OCI-M2 (cell line): ENCODE data around the gene SLC9A9.
"Not testable (repeated sequence)": the region's sequence is repeated elsewhere in the genome, so short reads cannot be mapped to it uniquely, and the experiment has no call there.

Experiments
- DNase-seq: peaks from one replicate; lab custom pipeline; 2025; ENCODE audit not compliant: unreplicated experiment; lab: John Stamatoyannopoulos, UW

The SLC9A9 gene

DNA sequence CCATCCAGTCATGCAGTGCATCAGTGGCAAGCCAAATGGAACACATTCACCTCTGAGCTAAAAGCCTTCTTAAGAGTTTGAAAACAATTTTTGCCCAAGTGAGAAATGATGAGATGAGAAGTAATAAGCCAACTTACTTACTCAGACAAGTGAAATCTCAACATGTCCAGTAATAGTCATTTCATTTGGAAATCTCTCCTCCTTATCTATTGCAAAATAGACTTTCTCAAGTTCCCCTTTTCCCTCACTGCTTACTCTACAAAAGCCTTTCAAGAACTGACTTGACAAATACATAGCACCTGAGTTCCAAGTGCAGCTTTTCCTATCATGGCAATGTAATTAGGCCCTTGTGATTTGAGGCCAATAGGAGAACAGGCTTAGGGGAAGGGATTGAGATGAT lies 282.3 kb downstream of the SLC9A9 start:
- no peak for DNase-seq

- DNase-seq: no peak
These were observed 284.5 kb downstream of the SLC9A9 start for GRCh38 chr3:143563786-143564185.

- no peak for DNase-seq
These were observed 285.5 kb downstream of the SLC9A9 start for GRCh38 chr3:143562789-143563188.

DNA sequence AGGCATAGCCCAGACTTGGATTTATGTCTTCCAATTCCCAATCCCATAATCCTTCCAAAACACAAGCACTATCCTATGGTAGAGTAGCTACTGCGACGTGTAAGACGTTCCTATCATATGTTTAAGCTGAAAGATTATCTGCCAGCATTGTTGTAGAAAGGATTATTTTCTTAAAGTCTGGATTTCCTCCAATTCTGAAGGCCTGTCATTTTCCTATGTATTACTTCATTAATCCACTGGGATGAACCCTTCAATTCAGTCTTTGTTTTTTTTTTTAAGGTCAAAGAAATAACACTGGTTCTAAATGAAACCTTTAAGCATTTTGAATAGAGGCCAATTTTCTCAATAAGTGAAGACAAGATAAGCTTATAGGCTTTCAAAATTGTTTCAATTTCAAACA lies 289.0 kb downstream of the SLC9A9 start:
- DNase-seq: no peak

- no peak for DNase-seq
These were observed 295.4 kb downstream of the SLC9A9 start for GRCh38 chr3:143552851-143553250.

GRCh38 chr3:143551761-143552160 lies 296.5 kb downstream of the SLC9A9 start:
- no peak for DNase-seq

DNA sequence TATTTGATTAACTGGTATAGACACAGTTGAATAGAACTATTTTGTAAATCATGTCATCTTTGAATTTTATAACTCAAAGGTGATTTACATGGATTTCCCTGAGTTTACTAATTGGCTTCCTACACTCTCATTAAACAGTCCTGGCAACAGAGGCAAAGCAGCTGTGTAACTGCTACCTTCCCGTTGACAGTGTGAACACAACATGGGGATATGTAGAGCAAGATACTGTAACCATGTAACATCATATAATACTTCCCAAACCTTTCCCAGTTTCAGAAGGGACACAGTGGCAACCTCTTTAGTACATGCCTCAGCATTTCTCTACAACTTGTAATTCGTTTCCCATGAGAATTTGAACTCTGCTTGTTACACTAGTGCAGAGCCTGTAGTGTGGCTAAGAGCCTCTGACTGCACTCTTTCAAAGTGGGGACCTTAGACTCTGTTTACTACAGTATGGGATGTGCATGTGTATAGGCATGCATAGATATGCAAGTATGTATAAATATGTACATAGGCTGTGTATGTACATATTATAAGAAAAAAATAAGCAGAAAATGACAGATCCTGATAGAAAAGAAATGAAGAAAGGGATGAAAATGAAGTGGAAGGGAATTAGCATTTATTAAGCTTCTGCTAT lies 299.3 kb downstream of the SLC9A9 start:
- no peak for DNase-seq

GRCh38 chr3:143548393-143548792 lies 299.9 kb downstream of the SLC9A9 start:
- no peak for DNase-seq

GRCh38 chr3:143538577-143538981 lies 309.7 kb downstream of the SLC9A9 start:
- no peak for DNase-seq

- no peak for DNase-seq
These were observed 310.2 kb downstream of the SLC9A9 start for GRCh38 chr3:143538061-143538460.

- no peak for DNase-seq
These were observed 311.3 kb downstream of the SLC9A9 start for GRCh38 chr3:143536817-143537535.

DNA sequence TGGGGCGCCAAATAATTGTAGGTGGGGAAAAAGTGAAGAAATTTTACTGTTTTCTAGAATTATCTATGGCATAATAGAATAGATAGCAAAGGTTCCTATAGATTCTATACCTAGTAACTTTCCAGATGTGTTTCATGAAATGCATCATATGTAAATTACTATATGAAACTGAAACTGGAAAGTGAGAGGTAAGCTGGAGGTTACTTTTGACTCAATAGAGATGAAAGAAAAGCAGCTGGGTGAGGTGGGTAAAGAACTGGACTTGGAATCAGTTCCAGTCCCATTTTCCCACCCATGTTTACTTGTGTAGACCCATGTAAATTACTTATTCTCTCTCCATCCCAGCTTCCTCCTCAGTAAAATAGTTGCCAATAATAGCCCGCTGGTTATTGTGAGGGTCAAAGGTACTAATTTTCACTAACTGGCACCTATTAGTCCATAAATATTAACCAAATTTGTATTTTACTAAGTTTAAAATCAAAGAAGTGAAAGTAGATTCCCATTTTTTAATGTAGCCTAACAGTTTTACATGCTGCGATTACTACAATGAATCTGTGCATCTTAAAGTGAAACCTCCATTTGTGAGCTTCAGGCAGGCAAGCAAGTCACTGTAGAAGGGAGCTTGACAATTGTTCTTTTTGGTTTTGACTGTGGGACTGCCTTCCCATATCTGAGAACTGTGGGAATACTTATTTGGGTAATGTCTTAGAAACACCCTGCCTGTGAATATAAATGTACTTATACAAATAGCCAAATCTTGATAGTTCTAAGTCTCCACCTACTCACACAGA lies 312.1 kb downstream of the SLC9A9 start:
- DNase-seq: no peak

- no peak for DNase-seq
These were observed 314.9 kb downstream of the SLC9A9 start for GRCh38 chr3:143533391-143533790.

GRCh38 chr3:143532091-143532490 lies 316.2 kb downstream of the SLC9A9 start:
- no peak for DNase-seq

DNA sequence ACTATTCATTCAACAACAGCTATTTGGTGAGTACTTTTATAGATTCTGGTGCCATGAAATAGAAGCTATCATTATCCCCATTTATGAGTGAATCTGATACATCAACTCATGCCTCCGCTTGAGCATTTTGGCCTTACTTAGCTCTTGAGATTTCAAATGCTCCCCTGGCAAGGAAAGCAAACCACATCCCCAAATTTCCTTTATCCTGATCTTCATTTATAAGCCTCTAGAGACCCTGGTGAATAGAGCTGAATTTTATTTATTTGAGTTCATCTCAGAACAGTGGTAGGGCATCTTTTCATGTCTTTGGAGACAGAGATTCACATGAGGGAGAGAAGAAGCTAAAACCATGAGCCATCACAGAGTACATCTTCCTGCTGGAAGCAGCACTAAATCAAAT lies 317.2 kb downstream of the SLC9A9 start:
- DNase-seq: no peak

DNA sequence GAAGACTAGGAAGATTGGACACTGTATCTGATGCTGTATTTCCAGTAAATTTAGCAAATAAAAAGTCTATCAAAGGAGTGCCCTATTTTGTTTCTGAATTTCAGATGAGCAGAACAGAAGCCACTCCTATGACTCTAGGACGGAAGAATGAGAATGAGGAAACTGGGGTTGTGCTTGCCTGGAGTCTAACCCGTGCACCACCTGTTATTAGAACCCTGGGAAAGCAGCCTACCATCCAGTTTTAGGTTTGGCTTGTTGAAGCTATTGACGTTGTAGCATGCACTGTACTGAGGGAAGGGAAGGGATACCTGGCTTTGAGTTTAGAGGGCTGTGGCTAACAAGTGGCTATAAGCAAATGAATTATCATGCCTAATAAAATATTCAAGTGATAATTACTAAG lies 318.5 kb downstream of the SLC9A9 start:
- no peak for DNase-seq

DNA sequence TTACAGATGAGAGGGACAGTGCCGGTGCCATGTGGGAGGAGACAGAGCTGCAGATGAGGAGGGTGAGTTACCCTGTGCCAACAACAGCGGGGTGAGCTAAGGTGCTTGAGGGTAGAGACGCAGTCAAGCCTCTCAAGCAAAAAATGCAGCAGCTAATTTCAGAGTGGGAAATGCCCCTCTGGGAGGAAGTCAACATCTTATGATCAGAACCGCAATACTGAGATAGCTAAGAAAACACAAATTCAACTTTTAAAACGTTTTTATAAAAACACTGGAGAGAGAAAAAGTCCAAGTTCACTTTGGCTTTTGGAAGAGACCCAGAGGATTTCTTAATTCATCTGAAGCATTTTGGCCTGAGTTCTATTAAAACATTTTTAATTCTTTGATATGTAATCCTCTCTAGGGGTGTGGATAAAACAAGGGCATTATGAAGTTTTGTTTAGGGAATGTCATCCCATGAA lies 319.2 kb downstream of the SLC9A9 start:
- no peak for DNase-seq

- no peak for DNase-seq
These were observed 322.2 kb downstream of the SLC9A9 start for GRCh38 chr3:143526011-143526545.

DNA sequence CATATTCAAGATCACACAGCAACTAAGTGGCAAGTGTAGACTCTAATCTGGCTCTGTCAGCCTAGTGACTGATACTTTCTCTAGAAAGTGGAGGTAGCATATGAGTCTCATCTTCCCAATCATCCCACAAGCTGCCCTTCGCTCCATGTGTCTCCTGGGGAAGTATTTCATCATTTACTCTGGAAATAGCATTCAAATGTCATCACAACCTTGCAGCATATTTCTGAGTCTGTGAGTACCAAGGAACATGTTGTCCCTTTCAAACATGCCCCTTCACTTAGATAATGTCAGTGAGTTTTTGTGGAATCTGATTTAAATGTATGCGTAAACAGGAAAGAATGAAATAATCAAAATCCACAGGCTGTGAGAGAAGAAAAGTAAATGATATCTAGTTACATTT lies 322.9 kb downstream of the SLC9A9 start:
- no peak for DNase-seq

DNA sequence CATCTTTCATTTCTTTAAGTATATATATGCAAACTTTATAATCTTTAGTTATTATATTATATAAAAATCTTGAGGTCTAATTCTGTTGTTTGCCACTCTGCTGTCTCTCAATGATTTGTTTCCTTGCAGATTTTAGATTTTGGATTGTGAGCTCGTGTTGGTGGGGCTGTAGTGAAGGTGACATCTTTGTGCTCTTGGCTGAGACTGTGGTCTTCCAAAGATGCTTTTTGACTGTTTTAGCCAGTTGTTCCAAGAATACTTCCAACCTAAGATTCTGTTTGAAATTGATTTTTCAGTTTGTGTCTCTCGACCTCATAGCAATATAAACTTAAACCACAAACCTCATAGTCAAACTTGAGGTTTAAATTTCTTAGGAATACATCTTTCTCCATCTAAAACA lies 326.5 kb downstream of the SLC9A9 start:
- DNase-seq: no peak

DNA sequence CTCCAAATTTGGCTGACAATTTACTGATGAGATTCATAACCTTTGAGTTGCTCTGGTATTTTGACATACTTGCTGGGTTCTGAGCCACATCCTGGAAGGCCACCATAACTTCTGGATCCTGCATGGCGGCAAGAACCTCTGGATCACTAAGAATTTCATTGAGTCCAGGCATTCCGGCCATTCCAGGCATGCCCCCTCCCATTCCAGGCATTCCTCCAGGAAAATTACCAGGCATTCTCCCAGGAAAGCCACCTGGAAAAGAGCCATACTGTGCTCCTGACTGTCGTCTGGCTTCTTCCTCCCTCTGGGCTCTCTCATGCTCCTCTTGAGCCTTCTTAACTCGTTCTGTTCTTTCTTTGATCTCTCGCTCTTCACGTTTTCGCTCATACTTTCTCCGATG lies 331.1 kb downstream of the SLC9A9 start:
- not testable (repeated sequence) for DNase-seq

GRCh38 chr3:143514874-143515273 lies 333.4 kb downstream of the SLC9A9 start:
- no peak for DNase-seq
